ENCODE measurements around the gene CDH15. TPM values are rescaled to one million over a fixed set of nuclear protein-coding genes. Genes with fewer than 3 reads are reported as not detected.

CDH15 gene
- total and polyA plus RNA-seq, 2 of the 13 experiments (the other 11 are each of a cell fraction or from before 2014, with no cell fraction given): 0.74 to 2.2 TPM

DNA sequence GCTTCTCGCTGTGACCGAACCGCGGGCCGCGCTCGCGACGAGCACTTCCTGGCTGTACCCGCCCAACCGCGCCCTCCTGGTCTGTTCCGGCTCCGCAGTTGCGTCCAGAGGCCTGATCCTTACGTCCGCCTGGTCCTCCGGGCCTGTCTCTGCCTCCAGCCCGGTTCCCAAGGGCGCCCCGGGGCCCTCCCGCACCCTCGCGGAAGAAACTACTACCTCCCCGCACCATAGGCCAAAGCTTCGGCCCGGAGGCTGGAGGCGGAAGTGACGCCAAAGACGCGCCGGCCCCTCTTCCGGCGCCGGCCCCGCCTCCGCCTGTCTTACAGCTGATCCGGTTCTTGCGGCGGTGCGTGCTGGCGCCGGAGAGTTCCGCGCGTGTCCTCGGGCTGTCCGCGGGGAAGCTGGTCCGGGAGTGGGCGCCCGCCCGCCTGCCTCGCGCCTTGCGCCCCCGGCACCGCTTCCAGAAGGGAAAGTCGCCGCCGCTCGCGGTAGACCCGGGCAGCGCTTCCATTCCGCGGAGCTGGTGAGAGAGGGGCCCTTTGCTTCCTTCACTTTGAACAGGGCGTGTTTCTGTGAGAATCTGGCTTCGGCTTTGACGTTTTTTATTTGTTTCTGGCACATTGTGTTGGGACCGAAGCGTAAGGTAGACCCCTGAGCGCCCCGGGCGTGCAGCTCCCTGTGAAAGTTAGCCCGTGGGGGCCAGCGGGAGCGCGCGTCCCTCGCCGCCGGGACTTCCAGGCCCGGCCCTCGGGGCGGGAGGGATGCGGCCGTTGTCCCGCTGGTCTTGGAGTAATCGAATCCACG lies 46.0 kb downstream of the CDH15 start, which contains the start of gene ZNF778 (continued):
- TF ChIP-seq KDM1A (CRISPR knock-in tag; IDR thresholded peaks at IDR 0.05) (no peak), HOXD1 (CRISPR knock-in tag; IDR thresholded peaks at IDR 0.05) (peak; percentile 89; the same call in 1 of the 2 replicates), ZNF841 (CRISPR knock-in tag; IDR thresholded peaks at IDR 0.05; ENCODE audit: borderline replicate concordance) (no peak), HNRNPK (IDR thresholded peaks at IDR 0.05; ENCODE audit: low read depth, low read length, poor library complexity, severe bottlenecking) (peak; percentile 91), ZNF75D (CRISPR knock-in tag; IDR thresholded peaks at IDR 0.05; ENCODE audit: borderline replicate concordance) (0 out of 2 replicates have a peak, but pooled peaks have one; percentile 5), ZMAT5 (CRISPR knock-in tag; IDR thresholded peaks at IDR 0.05; ENCODE audit: borderline replicate concordance, low read depth) (no peak), PAF1 (CRISPR knock-in tag; IDR thresholded peaks at IDR 0.05) (no peak), ZNF564 (CRISPR knock-in tag; IDR thresholded peaks at IDR 0.05) (peak; percentile 70), PAX8 (CRISPR knock-in tag; IDR thresholded peaks at IDR 0.05; ENCODE audit: borderline replicate concordance) (0 out of 2 replicates have a peak, but pooled peaks have one; percentile 40), TCF12 (IDR thresholded peaks at IDR 0.05) (no peak), TCF12 (CRISPR knock-in tag; IDR thresholded peaks at IDR 0.05) (peak; percentile 30; the same call in 1 of the 2 replicates), ISL2 (CRISPR knock-in tag; IDR thresholded peaks at IDR 0.05) (peak; percentile 82), ZNF782 (CRISPR knock-in tag; IDR thresholded peaks at IDR 0.05; ENCODE audit: borderline replicate concordance) (peak; percentile 82; the same call in 1 of the 2 replicates), NPAS2 (CRISPR knock-in tag; IDR thresholded peaks at IDR 0.05; ENCODE audit: borderline replicate concordance) (no peak), SRSF4 (IDR thresholded peaks at IDR 0.05; ENCODE audit: low read depth, low read length, poor library complexity, severe bottlenecking) (no peak), ZNF710 (CRISPR knock-in tag; IDR thresholded peaks at IDR 0.05; ENCODE audit: borderline replicate concordance) (peak; percentile 81), ZNF607 (CRISPR knock-in tag; IDR thresholded peaks at IDR 0.05; ENCODE audit: borderline replicate concordance) (peak; percentile 90), SMC3 (IDR thresholded peaks at IDR 0.05; ENCODE audit: low read length) (no peak), RBAK (CRISPR knock-in tag; IDR thresholded peaks at IDR 0.05) (no peak)
- TF ChIP-seq, protein P1, sequence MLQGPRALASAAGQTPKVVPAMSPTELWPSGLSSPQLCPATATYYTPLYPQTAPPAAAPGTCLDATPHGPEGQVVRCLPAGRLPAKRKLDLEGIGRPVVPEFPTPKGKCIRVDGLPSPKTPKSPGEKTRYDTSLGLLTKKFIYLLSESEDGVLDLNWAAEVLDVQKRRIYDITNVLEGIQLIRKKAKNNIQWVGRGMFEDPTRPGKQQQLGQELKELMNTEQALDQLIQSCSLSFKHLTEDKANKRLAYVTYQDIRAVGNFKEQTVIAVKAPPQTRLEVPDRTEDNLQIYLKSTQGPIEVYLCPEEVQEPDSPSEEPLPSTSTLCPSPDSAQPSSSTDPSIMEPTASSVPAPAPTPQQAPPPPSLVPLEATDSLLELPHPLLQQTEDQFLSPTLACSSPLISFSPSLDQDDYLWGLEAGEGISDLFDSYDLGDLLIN (CRISPR knock-in tag; IDR thresholded peaks at IDR 0.05; ENCODE audit: borderline replicate concordance): peak; percentile 77; the same call in 1 of the 2 replicates
- TF ChIP-seq, protein P2, sequence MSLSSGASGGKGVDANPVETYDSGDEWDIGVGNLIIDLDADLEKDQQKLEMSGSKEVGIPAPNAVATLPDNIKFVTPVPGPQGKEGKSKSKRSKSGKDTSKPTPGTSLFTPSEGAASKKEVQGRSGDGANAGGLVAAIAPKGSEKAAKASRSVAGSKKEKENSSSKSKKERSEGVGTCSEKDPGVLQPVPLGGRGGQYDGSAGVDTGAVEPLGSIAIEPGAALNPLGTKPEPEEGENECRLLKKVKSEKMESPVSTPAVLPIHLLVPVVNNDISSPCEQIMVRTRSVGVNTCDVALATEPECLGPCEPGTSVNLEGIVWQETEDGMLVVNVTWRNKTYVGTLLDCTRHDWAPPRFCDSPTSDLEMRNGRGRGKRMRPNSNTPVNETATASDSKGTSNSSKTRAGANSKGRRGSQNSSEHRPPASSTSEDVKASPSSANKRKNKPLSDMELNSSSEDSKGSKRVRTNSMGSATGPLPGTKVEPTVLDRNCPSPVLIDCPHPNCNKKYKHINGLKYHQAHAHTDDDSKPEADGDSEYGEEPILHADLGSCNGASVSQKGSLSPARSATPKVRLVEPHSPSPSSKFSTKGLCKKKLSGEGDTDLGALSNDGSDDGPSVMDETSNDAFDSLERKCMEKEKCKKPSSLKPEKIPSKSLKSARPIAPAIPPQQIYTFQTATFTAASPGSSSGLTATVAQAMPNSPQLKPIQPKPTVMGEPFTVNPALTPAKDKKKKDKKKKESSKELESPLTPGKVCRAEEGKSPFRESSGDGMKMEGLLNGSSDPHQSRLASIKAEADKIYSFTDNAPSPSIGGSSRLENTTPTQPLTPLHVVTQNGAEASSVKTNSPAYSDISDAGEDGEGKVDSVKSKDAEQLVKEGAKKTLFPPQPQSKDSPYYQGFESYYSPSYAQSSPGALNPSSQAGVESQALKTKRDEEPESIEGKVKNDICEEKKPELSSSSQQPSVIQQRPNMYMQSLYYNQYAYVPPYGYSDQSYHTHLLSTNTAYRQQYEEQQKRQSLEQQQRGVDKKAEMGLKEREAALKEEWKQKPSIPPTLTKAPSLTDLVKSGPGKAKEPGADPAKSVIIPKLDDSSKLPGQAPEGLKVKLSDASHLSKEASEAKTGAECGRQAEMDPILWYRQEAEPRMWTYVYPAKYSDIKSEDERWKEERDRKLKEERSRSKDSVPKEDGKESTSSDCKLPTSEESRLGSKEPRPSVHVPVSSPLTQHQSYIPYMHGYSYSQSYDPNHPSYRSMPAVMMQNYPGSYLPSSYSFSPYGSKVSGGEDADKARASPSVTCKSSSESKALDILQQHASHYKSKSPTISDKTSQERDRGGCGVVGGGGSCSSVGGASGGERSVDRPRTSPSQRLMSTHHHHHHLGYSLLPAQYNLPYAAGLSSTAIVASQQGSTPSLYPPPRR (CRISPR knock-in tag; IDR thresholded peaks at IDR 0.05; ENCODE audit: borderline replicate concordance): 0 out of 2 replicates have a peak, but pooled peaks have one; percentile 38
